ENCODE measurements around the gene CCDC174. TPM values are rescaled to one million over a fixed set of nuclear protein-coding genes. Genes with fewer than 3 reads are reported as not detected.

CCDC174 gene
- total and polyA plus RNA-seq, 7 donors = 10.8 to 21.3 (median 13.3) TPM

- TF ChIP-seq CTCF (IDR thresholded peaks at IDR 0.05) = no peak
- TF ChIP-seq POLR2AphosphoS5 (IDR thresholded peaks at IDR 0.05) = no peak
- TF ChIP-seq POLR2A (IDR thresholded peaks at IDR 0.05) = no peak
- no peak for TF ChIP-seq EP300 (IDR thresholded peaks at IDR 0.05)
- Histone ChIP-seq H3K9me3 (no peaks in the 10 kb centered on the region), H3K4me1 (no peaks in the 10 kb centered on the region), H3K27ac (no peak overlapping the region), H3K27me3 (no peaks in the 10 kb centered on the region), H3K4me3 (no peak overlapping the region), H3K36me3 (no peaks in the 10 kb centered on the region)
- DNase-seq = no peak
- WGBS, 2 donors = 82 to 83% methylated on average over 6 of the region's 6 CpGs
- intact Hi-C loops (cut with DNase I) = no loop called here
Measured at GRCh38 chr3:14617508-14618023, 34.0 kb upstream of the CCDC174 start.

DNA sequence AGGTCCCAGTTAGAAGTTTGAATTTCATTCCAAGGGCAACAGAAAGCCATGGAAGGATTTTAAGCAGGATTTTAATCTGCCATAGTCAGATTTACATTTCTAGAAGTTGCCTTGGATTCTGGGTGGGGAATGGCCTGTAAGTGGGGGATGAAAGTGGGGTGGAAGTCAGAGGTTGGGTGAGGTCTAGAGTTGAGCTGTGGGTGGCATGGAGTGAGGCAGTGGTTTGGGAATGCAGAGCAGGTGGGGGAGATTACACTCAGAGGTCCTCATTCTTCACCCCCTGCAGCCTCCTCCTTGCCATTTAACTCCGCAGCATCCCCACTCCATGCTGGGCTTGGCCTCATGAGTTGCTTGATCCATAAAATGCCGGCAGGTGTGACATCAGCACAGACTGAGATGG, 32.0 kb upstream of the CCDC174 start:
- no peak for TF ChIP-seq EP300 (IDR thresholded peaks at IDR 0.05)
- no peak for TF ChIP-seq POLR2A (IDR thresholded peaks at IDR 0.05)
- no peak for TF ChIP-seq CTCF (IDR thresholded peaks at IDR 0.05)
- no peak for TF ChIP-seq POLR2AphosphoS5 (IDR thresholded peaks at IDR 0.05)
- intact Hi-C loops (cut with DNase I) = no loop called here

DNA sequence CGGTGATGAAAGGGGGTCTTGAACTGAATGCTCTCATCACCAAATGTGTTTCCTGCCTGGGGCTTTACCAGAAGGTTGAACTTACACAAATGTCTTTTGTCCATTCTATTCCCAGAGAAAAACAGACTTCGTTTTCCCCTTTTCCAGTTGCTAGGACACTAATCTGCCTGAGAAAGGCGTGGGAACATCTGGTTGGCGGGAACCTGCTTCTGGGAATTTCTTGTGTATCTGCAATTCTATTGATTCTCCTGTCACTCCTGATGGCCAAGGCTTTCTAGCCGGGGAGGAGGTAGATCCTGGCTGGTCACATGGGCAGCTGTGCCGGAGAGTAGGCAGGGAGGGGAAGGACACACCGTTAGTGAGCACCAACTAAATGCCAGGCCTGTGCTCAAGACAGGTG, 31.1 kb upstream of the CCDC174 start:
- Histone ChIP-seq H3K27ac (no peak overlapping the region), H3K27me3 (no peaks in the 10 kb centered on the region), H3K9me3 (no peaks in the 10 kb centered on the region), H3K4me1 (no peaks in the 10 kb centered on the region), H3K4me3 (no peak overlapping the region), H3K36me3 (no peaks in the 10 kb centered on the region)
- no peak for DNase-seq
- intact Hi-C loops (cut with DNase I) = no loop called here
- 58 to 62% methylated on average over 7 of the region's 7 CpGs for WGBS, 2 donors
- no peak for TF ChIP-seq CTCF (IDR thresholded peaks at IDR 0.05)
- TF ChIP-seq EP300 (IDR thresholded peaks at IDR 0.05) = no peak
- TF ChIP-seq POLR2A (IDR thresholded peaks at IDR 0.05) = no peak
- TF ChIP-seq POLR2AphosphoS5 (IDR thresholded peaks at IDR 0.05) = no peak

More for the DNA sequence above, 32.0 kb upstream of the CCDC174 start:
- WGBS, 2 donors = 43 to 91% methylated on average over 2 of the region's 2 CpGs
- Histone ChIP-seq H3K27ac (no peak overlapping the region), H3K4me1 (no peaks in the 10 kb centered on the region), H3K4me3 (no peak overlapping the region), H3K27me3 (no peaks in the 10 kb centered on the region), H3K36me3 (no peaks in the 10 kb centered on the region), H3K9me3 (no peaks in the 10 kb centered on the region)
- no peak for DNase-seq

- H3K27ac ChIP-seq = no peak overlapping the region
- TF ChIP-seq POLR2A (IDR thresholded peaks at IDR 0.05) = no peak
- no peak for TF ChIP-seq POLR2AphosphoS5 (IDR thresholded peaks at IDR 0.05)
- TF ChIP-seq EP300 (IDR thresholded peaks at IDR 0.05) = no peak
- TF ChIP-seq CTCF (IDR thresholded peaks at IDR 0.05) = no peak
- no peaks in the 10 kb centered on the region for H3K36me3 ChIP-seq
- H3K4me1 ChIP-seq = no peaks in the 10 kb centered on the region
- no peaks in the 10 kb centered on the region for H3K9me3 ChIP-seq
- H3K27me3 ChIP-seq = no peaks in the 10 kb centered on the region
- DNase-seq = no peak
- H3K4me3 ChIP-seq = no peak overlapping the region
- 83 to 89% methylated on average over 4 of the region's 4 CpGs for WGBS, 2 donors
- intact Hi-C loops (cut with DNase I) = no loop called here
Measured at GRCh38 chr3:14621093-14621492, 30.5 kb upstream of the CCDC174 start.

DNA sequence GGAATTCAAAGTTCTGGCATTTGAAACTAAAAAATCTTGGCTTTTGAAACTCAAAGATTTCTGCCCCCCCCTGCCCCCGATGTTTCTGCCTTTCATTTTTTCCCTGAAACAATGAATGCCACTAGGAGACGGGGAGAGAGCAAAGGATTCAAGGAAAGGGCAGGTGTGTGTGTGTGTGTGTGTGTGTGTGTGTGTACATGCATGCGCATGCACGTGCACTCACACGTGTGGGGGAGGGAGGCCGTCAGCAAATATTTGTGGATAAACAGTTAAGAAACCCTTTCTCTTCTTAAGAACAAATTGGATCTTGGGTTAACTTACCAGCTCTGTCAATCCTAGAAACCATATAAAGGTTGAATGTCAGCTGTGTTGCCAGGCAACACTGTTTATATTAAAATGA, 29.2 kb upstream of the CCDC174 start:
- DNase-seq = no peak
- H3K27ac ChIP-seq = no peak overlapping the region
- TF ChIP-seq CTCF (IDR thresholded peaks at IDR 0.05) (no peak), POLR2AphosphoS5 (IDR thresholded peaks at IDR 0.05) (no peak), EP300 (IDR thresholded peaks at IDR 0.05) (no peak), POLR2A (IDR thresholded peaks at IDR 0.05) (no peak)
- no peaks in the 10 kb centered on the region for H3K4me1 ChIP-seq
- H3K27me3 ChIP-seq = peaks cover 0 to 4% (median 0%) of the 10 kb centered on the region in 3 donors
- intact Hi-C loops (cut with DNase I) = no loop called here
- no peaks in the 10 kb centered on the region for H3K9me3 ChIP-seq
- H3K4me3 ChIP-seq = no peak overlapping the region
- 59 to 66% methylated on average over 6 of the region's 6 CpGs for WGBS, 2 donors
- no peaks in the 10 kb centered on the region for H3K36me3 ChIP-seq
